ENCODE data around the gene MAP3K14.

Gene MAP3K14

DNA sequence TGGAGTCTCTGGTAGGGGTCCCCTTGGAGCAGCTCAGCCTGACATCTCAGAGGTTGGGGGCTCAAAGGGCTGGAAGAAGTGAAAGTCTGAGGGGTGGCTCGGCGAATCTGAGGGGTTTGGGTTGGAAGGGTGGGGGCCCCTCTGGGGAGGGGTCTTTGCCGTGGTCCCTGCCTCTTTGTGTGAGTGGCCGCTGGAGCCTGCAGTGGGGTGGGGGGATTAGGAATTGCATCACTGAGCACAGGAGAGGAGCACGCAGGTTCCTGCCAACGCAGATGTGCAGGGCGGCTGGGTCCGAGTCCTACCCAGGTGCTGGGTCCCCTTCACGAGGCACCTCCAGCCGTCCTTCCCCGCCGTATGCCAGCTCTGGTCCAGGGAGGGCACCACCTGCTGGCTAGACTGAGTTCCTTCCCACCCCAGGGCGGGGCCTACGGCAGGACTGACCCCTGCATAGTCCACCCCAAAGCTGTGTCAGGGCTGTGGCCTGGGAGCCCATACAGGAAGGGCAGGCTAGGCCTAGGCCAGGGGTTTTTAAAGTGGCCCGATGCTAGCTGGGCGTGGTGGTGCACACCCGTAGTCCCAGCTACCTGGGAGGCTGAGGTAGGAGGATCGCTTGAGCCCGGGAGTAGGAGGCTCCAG, 85.2 kb downstream of the MAP3K14 start:
- peak; percentile 60 for DNase-seq

DNA sequence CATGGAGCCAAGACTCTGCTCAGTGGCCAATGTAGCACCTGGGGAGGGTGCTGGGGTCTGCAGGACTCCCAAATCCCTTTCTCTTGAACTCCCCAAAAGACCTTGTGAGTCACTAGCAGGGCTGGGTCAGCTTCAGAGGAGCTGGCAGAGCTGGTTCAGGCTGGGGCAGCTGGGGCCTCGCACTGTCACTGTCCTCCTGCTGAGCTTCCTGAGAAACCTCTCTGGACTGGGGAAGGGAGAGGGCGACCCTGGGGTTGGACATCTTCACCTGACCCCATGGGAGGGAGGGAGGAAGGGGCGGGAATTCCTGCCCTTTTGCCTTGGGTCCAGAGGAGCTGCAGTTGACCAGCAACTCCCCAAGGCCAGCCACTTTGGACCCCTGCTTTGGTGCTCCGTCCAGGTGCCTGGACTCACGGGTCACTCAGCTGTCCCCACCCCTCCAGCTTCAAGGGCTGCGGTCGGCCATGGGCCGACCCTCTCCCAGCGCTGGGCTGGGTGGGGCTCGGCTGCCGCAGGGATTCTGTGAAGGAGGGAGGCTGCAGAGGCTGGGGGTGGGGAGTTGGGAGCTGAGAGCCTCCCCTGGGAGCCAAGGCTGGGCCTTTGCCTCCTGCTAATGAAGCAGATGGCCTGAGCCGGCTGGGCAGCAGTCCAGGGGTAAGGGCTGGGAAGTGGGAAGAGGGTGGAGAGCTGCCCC, 85.9 kb downstream of the MAP3K14 start:
- DNase-seq = peak; percentile 22

DNA sequence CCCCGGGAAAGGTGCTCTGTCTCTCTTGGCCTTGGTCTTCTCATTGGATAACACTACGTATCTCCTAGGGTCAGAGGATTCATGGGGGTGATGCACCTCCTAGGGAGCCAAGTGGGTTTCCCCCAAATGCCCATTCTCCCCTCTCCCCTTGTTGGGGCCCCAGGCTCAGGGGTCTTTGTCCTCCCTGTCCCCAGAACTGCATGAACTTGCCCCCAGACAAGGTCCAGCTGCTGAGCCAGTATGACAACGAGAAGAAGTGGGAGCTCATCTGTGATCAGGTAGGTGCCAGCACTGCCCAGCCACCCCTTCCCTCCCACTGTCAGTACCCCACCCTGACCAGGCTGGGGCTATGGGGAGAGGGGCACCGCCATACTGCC, 86.4 kb downstream of the MAP3K14 start:
- no peak for DNase-seq

DNA sequence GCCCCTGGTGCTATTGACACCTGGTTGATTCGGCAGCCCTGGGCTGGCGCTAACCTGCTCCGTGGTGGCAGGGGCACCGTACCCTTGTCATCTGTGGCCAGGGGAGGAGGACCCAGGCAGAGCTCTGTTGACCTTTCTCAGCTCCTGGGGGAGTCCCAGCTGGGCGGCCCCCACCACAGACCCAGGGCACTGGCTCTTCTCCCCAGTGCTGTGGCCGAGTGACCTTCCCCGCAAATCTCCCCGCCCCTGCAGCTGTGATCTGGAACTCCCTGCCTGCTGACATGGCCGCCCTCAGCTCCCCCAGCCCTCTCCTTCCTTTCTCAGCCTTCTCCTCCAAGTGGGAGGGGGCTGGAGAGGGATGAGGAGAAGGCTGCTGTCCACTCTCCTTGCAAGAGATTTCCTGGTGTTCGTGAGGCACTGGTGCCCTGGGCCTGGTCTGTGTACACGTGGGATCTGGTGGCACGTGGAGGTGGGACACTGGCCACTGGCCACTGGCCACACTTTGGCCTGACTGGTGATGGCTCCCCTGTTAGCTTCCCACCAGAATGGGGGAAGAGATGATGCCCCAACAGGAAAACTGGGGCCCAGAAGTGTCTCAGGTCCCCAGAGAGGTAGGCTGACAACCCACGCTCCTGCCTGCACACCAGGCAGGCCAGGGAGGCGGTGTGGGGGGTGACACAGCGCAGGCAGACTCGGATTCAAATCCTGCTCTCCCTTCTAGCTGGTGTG, 87.0 kb downstream of the MAP3K14 start:
- peak; percentile 18 for DNase-seq

DNA sequence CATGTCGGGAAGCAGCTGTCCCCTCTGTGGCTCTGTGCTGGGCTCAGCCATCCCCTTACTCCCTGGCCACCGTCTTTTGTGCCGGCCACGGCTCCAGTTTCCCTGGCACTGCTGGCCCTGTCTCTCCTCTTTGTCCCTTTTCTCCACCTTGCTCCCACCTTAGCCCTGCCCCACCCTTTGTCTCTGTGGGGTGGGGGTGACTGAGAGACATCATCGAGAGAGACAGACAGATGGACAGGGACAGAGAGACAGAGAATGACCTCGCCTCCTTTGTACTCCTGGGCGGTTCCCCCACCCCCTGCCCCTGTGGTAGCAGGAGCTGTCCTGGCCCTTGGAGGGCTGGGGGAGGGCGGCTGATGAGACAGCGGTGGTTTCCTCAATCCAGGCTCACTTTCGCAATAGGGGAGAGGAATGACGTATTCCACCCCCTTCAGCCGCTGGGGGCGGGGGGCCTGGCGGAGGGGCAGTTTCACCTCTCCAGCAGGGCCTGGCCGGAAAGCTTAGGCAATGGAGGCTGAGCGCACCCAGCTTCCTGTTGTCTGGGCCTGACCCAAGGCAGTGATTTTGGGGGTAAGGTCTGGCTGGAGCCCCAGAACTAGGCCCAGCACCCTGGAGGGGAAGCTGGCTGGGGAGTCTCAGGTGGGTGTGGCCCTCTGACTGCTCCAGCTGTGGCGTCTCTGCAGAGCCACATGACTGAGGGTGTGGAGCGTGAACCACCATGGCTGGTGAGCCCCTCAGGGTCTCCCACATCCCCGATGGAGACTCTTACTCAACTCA, 87.9 kb downstream of the MAP3K14 start:
- peak; percentile 85 for DNase-seq

DNA sequence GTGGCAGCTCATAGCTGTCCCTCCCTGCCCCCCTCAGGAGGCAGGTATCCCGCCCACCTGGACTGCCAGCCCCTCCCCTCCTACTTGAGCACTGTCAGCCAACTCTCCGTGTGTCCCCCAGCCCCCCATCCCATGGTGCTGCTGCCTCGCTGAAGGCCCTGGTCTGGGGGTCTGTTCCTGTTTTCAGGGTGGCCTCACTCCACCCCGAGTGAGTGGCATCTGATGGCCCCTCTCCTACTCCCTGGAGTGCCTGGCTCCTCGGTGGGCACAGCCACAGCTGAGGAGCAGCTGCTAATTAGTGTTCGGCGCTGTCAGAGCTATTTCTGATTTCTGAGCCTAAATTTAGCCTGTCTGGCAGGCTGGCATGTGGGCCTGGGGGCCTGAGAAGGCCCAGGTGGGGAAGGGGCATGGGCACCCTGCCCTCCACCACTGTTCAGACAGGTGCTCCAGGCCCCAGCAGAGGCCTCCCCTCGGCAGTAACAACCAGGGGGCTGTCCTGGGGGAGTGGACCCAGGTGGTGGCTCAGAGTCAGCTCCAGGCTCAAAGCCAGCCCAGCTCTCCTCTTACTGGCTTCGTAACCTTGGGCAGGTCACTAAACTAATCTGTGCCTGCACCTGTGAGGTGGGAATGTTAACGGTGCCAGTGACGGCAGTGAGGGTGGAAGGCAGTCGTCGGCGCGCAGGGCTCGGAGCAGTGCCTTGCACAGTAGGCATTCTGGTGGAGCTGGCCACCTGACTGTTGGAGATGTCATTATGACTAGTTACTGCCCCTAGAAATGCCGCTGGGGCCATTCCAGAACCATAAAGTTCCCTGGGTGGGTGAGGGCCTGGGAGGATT, 88.7 kb downstream of the MAP3K14 start:
- peak; percentile 55 for DNase-seq

DNA sequence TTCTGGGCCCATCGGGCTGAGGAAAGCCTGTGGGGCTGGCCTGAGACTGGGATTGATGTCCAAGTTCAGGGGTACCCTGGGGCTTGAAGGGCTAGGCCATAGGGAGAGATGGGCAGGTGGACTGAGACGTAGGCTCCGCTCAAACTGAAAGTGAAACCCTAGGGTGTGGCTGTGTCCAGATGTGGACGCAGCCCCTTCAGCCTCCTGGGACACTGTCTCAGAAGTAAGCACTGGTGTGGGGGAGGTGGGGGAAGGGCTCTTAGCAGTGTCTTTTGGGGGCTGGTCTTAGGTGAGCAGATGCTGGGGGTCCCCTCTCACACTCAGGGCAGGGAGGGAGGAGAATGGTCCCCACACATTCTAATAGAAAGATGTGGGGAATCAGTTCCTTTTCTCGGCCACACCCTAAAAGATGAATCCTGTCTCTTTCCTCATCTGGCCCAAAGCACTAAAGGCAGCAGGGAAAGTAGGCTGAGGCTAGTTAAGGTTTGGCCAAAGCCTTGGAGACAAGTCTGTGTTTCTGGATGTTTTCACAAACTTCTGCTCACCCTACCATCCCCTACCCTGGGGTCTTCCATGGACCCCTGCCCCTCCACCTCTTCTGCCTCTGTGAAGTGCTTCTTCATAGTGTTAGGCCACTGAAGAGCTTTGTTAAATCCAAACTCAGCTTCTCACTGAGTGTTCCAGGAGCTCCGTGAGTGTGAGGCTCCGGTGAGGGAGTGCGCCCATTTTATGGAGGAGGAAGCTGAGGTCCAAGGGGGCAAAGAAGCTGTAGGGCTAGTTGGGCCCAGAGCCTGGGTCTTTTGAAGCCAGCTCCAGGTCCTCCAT, 89.5 kb downstream of the MAP3K14 start:
- DNase-seq = peak; percentile 48

DNA sequence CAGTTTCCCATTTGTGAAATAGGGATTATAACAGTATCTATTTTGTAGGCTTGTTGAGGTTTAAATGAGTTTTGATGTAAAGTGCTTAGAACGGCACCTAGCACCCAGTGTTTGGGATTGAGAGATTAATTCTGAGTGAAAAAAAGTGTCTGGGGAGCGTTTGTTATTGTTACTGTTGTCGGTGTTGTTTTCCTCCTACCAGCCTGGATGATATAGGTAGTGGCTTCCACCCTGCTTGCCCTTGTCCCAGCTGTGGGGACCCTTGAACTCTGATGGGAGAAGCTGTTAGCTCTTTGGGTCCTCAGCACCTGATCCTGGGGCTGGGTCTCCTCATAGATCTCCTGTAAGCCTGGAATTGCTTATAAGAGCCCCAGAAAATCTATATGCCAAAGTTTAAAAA, 90.2 kb downstream of the MAP3K14 start:
- peak; percentile 30 for DNase-seq

DNA sequence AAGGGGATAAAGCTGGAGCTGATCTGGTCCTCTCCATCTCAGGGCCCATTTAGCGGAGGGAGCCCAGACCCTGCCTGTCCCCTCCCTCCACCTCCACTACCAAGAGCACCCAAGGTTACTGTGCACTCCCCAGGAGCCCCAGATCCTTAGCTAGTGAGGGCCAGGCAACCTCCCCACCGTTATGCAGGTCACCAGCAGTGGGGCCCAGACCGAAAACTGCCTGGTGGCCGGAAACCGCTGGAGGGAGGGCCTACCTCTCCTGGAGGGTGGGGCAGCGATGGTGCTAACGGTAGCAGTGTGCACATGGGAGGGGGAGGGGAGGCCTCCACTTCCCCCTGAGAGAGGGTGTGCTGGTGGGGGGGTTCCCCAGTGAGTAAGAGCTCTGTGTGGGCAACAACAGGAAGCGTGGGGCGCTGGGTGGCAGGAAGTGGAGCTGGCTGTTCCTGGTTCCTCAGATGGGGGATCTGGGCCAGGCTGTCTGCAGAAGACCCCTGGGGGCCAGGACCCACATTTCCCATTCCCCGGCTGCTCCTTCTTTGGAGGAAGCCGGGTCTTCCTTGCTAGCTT, 90.8 kb downstream of the MAP3K14 start:
- DNase-seq = peak; percentile 99

DNA sequence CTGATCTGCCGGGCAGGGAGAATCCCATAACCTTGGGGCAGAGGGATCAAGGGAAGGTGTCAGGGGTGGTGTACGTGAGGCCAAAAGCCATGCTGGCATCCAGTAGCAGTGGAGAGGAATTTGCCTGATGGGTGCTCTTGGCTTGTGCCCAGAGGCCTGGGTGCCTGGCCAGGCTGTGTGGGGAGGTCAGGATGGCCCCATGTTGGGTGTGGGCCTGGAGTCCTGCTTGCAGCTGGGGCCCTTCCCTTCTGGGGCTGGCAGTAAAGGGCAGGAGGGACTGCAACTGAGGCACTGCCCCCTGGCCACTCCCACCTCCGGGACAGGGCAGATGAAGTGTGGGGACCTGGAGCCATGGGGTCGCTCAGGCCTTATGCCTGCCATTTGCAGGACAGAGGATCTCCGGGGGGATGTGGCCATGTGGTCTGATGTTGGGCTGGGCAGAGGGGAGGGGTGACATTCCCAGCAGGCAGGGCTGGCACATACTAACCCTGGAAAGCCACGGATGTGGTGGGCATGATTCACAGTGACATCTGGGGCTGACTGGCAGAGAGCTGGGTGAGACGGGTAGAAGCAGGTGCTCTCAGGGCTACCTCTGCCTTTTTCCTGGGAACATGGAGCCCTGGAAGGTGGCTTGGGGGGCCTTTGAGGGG, 91.6 kb downstream of the MAP3K14 start:
- peak; percentile 78 for DNase-seq

DNA sequence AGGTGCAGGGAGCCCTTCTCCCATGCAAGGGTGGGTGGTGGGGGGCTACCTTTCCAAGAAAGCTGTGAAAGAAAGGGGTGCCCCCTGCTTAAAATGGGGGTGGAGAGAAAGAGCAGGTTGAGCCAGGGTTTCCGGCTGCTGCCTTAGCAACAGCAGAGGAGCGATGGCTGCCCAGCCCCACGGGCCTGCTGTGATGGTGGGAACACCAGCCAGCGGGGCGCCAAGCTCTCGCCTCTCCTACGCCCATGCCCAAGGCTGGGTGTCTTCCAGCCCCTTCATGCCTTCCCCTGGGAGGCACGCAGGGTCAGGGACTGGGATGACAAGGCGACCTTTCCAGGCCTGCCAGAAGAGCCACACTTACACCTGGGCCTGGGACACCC, 92.2 kb downstream of the MAP3K14 start:
- DNase-seq = peak; percentile 61

DNA sequence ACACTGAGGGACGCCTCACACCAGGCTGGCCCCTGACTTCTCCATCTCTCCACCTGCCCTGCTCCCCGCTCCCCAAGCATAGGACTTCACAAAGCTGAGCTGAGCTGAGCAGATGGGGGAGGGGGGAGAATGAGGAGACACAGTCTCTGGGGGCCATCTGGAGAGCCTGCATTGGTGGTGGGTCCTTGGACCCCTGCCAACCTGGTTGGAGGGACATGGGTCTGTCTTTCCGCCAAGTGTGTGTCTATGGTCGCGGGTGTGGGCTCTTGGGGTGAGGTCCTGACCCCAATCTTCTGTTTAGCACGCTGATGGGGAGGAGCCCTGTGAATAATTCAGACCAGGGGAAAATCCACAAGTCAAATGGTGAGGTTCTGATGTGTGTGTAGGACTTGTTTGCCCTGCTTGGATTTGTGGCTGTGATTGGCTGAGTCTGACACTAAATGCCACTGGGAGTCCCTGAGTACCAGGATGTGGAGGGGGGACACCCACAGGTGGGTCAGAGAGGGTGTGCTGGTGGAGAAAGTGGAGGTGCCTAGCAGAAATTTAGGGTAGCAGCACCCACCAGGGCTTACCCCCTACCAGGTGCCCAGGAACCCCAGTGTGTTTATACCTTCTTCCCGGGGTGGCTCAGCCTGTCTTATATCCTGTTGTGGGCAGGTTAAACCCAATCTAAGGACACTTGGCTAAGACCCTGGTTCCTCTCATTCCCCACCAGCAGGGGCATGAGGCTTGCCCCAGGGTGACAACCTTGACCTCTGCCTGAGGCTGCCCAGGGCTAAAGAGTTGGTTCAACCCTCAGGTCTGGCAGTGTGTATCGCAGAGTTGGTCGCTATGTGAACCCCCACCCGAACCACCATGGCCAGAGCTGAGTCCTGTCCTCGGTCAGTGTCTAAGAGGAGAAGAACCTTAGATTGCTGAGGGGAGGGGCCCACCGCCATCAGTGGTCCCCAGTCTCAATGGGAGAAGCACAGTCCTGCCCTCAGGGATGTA, 93.0 kb downstream of the MAP3K14 start:
- DNase-seq = peak; percentile 62

DNA sequence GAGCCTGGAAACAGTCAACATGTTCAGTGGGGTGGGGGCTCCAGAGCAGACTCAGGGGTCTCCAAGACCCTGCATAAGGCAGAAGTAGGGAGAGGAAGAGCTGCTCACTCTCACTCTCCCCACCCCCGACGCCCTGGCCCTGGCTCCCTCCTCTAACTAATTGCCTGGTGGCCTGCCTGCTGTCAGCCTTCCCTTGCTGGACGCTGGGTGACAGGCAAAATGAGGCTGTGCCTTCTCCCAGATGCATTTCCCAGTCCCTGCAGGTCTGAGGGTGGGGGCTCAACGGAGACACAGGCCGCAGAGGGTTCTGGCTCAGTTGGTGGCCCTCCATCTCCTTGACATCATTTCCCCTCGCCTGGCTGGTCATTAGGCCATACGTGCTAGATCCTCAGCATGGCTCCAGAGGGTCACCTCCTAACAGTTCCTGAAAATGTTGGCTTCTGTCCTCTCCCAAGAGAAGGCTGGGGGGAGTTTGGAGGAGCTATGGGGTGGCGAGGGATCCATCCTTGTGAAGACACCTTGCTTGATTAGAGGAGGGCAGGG, 93.8 kb downstream of the MAP3K14 start:
- DNase-seq = no peak

DNA sequence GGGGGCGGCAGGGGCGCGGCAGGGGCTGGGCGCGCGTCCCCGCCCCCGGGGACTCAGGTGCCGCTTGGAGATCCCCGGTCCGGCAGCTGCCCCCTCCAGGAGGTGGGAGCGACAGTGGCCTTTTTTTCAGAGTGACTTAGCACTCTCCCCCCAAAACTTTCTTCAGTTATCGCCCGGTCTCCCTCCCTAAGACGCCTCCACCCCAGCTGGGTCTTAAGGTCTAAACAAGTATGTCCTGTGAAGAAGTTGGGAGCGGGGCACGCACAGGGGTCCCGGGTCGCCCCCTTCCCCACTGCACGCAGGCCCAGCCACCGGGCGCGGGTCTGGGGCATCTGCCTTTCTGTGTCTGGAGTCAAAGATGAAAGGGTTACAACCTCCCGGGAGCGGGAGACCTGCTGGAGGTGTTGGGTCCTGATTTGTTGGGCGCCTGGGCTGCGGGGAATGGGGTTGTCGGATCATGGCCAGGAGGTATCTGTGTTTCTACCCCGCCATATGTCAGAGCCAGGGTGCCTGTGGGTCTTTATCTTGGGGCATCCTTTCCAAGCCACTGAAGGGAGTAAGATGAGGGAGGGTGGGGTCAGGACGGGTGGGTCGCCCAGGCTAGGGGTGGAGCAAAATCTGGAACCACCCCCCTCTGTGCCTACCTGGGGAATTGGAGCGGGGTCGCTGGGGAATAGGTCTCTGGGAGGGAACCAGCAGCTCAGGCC, 94.4 kb downstream of the MAP3K14 start:
- DNase-seq = peak; percentile 85

DNA sequence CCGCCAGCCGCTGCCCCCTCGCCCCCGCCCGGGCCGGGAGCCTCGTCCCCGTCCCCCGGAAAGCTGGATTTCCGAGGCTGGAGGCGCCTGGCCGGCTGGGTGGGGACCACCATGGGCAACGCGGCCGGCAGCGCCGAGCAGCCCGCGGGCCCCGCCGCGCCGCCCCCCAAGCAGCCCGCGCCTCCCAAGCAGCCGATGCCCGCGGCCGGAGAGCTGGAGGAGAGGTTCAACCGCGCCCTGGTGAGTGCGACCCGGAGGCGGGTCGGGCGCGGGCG, 94.9 kb downstream of the MAP3K14 start:
- DNase-seq = no peak

DNA sequence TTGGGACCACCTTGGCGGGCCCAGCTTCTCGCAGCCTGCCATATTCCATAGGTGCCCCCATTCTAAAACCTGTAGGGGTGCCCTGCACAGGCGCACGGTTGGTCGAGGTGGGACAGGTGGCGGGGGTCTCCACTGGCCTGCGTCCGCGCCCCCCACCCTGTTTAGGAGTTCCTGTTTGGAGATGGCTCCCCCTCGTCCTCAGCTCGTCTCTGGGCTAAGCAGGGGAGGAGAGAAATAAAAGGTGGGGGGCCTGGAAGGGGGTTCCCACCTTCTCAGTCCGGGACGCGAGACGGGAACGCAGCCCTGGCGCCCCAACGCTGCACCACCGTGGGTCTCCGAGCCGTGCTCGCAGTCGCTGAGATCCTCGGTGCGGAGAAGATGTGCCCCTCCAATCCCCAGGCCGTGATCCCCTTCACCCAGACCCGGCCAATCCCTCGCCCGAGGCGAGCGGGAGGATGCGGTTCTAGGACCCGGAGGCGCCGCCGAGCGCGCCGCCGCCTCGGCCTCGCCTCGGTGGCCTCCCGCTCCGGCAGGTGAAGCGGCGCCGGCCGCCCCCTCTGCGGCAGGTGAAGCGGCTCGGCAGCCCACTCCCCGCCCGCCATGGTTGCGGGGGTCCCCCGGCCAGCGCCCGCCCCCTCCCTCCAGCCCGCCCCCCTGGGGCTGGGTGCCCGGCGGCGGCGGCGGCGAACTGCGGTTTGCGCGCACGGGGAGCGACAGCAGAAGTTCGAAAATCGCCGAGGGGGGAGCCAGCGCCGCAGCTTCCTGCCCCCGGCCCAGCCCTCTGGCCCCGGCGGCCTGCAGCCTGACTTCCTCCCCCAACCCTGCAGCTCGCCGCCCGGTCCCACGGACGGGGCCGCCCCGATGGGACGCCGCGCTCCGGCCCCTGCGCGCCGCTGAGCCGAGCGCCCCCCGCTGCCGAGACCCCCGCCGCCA, 95.5 kb downstream of the MAP3K14 start, which contains the start of gene FMNL1:
FMNL1 (plus strand) TSS at position 805 of the 933 bp plus-strand sequence. CDS start 240 bp downstream, outside the sequence.
- peak; percentile 80 for DNase-seq

DNA sequence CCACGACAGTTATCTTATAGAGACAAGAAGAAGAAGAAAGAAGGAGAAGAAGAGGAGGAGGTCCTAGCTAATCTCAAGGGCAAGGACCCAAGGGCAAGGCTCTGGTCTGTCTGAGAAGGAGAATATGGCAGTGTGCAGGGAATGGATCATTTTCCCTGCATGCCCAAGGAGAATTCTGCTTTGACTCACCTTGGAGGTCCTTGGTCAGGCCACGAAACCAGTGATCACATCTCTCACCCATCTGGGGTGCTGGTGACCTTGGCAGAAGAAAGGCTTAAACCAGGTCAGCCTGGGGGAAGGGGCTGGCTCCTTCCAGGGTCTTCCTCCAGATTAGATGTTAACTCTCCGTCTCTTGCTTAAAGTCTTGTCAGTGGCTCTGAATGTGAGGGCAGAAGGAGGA, 96.7 kb downstream of the MAP3K14 start:
- DNase-seq = no peak
